ENCODE data around the gene UBP1.
"Not testable (repeated sequence)": the region's sequence is repeated elsewhere in the genome, so short reads cannot be mapped to it uniquely, and the experiment has no call there.

UBP1 gene, protein sequence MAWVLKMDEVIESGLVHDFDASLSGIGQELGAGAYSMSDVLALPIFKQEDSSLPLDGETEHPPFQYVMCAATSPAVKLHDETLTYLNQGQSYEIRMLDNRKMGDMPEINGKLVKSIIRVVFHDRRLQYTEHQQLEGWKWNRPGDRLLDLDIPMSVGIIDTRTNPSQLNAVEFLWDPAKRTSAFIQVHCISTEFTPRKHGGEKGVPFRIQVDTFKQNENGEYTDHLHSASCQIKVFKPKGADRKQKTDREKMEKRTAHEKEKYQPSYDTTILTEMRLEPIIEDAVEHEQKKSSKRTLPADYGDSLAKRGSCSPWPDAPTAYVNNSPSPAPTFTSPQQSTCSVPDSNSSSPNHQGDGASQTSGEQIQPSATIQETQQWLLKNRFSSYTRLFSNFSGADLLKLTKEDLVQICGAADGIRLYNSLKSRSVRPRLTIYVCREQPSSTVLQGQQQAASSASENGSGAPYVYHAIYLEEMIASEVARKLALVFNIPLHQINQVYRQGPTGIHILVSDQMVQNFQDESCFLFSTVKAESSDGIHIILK

DNA sequence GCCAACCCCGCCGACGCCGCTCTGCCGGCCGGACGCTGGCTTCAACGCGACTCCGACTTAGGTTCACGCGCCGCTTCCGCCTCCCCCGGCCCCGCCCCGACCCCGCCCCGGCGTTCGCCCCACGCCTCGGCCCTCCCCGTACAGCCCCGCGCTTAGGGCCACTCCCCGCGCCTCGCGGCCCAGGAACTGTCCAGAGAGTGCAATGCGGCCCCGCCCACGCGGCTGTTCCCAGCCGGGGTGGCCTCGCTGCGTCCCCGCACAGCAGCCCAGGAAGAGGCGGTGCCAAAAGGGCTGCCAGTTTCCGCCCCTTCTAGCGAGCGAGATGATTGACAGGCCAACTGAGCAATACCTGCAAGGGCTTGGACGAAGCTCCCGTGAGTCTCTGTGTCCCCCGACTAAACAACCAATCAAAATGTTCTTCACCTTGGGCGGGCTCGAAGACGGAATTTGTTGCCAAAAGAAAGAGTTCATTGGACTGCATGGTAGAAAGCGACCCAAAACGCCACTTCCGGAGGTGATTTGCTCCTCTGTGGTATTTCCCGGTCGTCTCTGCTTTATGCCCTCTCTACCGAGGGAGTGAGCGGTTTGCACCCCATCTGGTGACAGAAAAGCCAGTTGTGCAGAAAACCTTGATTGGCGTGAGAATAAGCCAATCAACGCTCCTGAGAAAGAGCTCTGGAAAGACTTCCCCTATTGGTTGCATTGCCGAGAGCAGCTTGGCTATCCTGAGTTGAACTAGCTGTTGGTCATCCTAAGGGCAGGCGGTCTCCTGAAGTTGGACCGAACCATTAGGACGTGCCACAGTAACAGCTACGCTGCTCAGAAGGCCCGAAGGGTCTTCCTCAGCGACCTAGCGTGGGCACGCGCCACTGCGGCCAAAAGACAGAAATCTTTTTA is at the start of gene UBP1:
Gene UBP1 (minus strand): TSS at position 78 of the 897 bp plus-strand sequence. CDS start 557 bp downstream, outside the sequence.
- DNase-seq = peak; percentile 100

DNA sequence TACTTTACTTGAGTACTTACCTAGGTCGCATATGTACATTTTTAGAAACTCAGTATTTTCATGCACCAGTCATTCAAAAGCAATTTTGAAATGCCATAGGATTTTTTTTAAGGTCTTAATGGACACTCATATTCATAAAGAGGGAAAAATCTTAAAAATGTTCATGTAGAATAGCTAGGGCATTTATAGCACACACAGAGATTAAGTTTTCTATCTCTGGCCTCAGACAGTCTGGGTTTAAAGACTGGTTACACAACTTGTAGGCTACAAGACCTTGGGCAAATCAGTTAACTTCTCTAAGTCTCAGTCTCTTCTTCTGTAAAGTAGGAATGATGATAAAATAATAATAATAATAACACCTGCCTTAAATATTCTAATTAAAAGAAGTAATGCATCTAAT is 48.5 kb upstream of the UBP1 start:
- no peak for DNase-seq

DNA sequence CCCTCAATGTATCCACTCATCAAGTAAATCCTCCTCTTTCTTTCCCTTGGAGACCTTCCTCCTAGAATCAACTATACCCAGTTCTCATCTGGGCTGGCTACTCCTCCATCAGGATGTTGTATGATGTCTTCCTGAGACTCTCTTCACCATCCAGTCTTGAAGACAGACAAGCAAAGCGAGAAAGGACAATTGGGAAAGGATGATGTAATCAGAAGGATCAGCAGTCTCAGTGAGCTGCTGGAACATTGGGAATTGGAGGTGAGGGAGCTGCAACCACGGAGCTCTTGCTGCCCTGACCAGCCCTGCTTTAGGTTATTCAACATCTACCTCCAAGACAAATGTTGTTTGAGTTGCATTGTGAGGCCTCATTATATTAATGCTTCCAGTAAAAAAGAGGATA is 48.0 kb upstream of the UBP1 start:
- no peak for DNase-seq

DNA sequence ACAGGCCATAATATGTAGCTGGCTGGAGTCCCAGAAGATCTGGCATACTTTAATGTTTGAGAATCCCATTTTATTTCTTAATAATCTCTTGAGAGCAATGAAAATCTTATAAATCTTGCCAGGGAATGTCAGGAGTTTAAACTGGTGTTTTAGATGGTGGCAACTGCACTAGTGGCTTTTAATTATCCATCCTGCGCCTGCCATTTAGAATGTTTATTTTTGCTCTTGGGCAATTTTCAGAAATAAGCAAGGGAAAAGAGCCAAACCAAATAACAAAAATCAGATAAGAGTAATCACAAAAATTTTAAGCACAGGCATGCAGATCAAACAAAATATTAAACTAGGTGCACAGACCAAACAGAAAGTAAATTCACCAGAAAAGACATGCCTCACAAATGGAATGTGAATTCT is 41.9 kb upstream of the UBP1 start:
- no peak for DNase-seq

DNA sequence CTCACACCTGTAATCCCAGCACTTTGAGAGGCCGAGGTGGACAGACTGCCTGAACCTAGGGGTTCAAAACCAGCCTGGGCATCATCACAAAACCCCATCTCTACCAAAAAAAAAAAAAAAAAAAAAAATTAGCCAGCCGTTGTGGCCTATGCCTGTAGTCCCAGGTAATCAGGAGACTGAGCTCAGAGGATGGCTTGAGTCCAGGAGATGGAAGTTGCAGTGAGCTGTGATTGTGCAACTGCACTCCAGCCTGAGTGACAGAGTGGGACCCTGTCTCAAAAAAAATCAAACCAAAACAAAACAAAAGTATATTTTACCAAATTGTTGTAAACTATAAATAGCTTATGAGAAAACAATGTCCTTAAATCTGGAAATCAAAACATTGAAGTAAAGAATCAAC is 34.7 kb upstream of the UBP1 start:
- DNase-seq = no peak

DNA sequence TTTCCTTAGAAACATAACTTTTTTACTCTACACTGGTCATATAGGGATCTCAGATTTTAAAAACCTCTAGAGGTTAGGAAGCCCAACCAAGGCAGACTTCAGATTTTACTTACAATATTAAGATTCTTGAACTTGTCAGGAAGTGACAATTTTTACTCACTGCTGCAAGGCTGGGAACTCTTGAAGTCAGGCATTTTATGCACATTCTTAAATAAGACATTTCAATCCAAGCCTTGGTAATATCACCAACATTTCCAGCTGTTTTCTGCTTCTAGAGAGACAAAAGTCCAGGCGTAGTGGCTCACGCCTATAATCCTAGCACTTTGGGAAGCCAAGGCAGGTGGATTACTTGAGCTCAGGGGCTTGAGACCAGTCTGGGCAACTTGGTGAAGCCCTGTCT is 33.6 kb upstream of the UBP1 start:
- DNase-seq = no peak

DNA sequence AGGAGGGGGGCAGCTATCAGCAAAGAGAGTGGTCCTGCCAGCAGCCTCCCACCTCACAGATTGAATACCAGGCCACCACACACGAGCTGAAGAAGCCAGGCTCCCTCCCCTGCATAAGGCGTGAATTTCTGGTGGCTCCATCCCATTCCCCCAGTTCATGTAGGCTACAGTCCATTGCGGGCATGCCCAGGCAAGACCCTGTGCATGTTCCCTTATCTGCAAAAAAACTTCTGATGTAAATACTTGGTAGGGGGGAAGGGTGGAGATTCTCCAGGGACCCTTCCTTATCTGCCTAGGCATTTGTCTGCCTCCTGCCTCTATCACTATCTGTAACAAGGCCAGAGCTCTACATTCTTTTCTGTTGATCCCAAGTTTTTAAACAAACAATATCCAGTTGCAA is 27.6 kb upstream of the UBP1 start:
- DNase-seq = no peak

DNA sequence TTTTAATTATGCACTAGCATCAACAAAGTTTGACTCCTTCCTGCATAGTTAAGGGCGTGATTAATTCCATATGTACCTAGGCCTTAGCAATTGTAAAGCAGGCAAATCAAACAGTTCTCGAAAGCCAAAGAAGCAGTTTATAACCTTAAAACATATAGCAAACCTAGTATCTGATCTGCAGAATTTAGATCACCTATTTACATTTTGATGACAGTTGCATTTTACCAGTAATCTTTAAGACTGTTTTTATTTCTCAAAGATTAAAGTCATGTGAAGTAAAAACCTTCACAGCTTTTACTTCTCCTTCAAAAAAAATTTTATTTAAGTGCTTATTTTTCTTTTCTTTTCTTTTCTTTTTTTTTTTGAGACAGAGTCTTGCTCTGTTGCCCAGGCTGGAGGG is 20.9 kb upstream of the UBP1 start:
- no peak for DNase-seq

DNA sequence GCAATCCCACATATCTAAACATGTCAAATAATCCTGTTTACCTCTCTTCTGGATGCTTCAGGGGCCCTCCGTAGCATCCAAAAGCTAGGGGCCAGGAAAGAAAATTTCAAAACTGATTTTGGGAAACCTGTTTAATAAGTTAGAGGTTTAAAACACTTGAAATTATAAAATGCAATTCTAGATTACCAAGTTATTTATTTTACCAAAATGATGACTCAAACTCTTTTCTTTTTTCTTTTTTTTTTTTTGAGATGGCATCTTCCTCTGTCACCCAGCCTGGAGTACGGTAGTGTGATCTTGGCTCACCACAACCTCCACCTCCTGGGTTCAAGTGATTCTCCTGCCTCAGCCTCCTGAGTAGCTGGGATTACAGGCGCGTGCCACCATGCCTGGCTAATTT is 19.4 kb upstream of the UBP1 start:
- not testable (repeated sequence) for DNase-seq

DNA sequence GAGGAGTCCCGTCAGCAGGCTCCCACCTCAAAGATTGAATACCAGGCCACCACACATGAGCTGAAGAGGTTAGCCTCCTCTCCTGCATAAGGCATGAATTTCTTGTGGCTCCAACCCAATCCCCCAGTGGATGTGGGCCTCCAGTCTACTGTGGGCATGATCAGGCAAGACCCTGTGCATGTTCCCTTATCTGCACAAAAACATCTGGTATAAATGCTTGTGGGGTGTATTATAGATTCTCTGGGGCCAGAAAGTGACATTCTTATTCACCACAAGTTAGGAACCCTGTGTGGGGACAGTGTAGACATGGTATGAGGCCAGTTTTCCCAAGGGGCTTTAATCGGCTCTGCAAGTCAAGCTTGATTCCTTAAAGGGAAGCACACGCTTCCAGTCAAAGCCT is 18.2 kb upstream of the UBP1 start:
- no peak for DNase-seq

DNA sequence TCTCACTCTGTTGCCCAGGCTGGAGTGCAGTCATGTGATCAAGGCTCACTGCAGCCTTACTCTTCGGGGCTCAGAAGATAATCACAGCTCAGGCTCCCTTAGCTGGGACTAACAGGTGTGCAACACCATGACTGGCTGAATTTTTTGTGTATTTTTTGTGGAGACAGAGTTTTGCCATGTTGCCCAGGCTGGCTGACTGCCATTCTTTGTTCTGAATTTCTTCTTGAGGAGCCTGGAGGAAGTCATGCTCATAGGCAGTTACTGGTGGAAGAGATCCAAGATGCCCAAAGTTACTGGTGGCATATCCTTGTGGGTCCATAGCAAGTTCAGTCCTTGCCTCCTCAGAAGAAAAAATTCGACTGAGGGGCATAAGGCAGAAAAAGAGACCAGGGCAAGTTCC is 16.6 kb upstream of the UBP1 start:
- DNase-seq = no peak

DNA sequence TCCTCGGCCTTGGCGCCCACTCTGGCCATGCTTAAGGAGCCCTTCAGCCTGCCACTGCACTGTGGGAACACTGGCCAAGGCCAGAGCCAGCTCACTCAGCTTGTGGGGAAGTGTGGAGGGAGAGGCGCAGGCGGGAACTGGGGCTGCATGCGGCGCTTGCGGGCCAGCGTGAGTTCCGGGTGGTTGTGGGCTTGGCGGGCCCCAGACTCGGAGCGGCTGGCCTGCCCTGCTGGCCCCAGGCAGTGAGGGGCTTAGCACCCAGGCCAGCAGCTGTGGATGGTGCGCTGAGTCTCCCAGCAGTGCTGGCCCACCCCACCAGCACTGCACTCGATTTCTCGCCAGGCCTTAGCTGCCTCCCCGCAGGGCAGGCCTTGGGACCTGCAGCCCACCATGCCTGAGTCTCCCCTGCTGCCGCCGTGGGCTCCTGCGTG is 13.1 kb upstream of the UBP1 start:
- no peak for DNase-seq

DNA sequence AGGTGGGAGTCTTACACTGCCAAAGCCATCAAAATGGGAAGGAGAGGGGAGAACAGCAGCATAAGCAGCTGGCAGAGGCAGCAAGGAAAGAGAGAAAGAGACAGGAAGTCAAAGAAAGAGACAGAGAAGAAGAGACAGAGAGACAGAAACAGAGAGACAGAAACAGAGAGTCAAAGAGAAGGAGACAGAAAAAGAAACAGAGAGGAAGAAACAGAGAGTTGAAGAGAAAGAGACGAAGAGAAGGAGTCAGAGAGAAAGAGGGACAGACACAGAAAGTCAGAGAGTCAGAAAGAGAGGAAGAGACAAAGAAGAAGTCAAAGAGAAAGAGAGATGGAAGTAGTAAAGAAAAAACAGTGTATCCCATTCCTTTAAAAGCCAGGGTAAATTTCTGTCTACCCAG is 11.8 kb upstream of the UBP1 start:
- not testable (repeated sequence) for DNase-seq

DNA sequence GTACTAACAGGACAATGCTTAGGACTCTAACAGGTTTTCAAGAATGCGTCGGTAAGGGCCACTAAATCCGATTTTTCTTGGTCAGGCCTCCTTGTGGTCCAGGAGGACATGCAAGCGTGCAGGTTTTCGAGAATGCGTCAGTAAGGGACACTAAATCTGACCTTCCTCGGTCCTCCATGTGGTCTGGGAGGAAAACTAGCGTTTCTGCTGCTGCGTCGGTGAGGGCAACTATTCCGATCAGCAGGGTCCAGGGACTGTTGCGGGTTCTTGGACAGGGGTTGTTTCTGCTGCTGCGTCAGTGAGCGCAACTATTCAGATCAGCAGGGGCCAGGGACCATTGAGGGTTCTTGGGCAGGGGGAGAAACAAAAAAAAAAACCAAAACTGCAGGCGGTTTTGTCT is 7.8 kb upstream of the UBP1 start:
- no peak for DNase-seq

DNA sequence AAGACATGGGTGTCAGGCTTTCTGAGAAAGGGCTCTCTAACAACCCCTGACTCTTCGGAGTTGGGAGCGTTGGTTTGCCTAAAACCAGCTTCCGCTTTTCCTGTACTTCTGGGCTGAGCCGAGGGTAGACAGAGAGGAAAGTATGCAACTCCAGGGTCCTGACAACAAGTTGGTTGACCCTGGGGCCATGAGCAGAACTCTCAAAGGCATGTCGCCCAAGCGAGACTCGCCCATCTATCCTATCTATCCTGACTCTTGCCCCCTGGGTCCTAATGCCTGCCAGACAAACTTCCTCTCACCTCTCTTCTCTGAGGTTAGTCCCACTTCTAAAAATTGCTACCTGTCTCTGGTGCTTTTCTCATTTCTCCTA is 7.0 kb upstream of the UBP1 start:
- DNase-seq = not testable (repeated sequence)

DNA sequence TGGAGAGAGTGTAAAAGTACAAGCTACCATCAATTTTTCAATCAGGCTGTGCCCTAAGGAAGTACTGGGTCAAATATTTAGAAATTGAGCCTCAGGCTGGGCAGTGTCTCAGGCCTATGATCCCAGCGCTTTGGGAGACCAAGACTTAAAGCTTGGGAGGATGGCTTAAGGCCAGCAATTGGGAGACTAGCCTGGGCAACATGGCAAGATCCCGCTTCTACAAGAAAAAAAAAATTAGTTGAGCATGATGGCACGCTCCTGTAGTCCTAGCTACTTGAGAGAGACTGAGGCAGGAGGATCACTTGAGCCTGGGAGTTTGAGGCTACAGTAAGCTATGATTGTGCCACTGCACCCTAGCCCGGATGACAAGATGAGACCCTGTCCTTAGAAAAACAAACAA is 2.0 kb upstream of the UBP1 start:
- no peak for DNase-seq

DNA sequence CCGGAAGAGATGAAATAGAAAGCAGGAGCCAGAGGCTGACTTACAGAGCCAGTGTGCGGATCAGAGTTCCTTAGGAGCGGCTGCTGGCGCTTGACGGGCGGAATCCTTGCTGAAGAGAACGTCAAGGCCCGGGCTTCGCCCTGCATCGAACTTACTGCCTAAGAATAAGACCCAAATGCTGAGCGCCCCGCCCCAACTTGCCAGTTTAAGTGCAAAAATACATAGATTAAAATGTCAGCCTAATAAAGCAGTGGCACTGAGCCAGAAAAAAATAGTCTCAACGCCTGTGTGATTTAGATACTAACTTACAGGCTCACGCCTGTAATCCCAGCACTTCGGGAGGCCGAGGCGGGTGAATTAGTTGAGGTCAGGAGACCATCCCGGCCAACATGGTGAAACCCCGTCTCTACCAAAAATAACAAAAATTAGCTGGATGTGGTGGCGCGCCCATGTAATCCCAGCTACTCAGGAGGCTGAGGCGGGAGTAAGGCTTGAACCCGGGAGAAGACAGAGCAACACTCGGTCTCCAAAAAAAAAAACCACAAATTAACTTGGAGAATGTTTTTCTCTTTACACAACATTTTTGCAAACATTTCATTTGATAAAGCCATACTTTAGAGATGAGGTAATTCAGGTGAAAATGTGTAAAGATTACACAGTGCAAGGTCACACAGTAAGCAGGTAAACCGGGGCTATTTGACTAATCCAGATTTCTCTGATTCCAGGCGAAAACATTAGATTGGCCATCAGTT is 1.2 kb upstream of the UBP1 start:
- DNase-seq = no peak

DNA sequence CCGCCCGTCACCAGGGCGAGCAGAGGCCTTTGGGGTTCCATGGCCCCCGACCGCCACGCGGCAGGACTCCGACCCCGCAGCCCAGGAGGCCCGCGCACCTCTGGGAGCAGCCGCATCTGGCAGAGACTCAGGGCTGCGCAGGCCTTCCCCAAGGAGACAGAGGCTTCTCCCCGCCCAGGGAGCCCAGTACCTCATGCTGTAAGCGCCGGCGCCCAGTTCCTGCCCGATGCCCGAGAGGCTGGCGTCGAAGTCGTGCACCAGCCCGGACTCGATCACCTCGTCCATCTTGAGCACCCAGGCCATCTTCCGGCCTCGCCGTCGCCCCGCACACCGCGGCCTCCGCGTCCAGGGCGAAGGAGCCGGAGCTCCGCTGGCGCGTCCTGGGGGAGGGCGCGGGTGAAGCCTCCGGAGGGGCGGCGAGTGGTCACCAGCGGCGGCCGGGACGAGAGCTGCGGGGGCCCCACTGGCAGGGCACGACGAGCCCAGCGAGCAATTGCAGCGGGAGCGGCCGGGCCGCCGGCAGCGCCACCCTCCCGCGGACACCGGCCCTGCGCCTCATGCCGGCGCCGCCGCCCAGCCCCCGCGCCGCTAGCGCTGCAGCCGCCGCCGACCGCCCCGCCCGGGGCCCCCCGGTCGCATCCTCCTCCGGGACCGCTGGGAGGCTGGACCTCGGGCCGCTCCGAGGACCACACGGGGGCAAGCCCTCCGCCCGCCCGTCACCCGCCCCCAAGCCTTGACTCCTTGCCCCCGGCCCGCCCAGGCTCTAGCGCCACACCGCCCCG is 468 bp downstream of the UBP1 start:
- peak; percentile 22 for DNase-seq

DNA sequence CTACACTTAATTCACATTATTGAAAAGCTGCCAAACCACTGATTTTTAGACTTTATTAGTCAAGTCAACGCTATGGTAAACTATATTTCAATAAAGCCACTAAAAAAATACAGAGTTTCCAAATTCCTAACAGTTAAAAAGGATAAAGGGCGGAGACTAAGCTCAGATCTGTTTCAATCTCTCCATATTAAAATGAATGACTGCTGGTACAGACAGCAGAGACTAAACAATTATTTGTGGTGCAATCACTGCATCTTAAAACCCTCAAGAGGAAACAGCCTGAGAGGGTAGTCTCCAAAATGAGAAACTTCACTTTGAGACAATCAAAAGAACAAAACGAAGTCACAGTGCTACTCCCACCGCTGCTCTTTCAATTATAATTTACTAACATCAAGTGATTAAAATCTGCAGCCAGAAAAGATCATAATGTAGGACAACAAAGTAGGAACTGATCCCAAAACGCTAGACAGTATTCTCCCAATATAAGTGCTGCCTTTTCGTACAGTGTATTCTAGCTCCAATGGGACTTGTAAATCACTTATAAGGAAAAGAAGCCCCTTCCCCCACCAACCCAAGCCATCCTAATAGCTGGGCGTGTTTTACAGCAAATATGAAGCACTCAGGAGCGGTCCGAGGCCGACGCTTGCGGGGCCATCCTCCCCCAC is 1.2 kb downstream of the UBP1 start:
- no peak for DNase-seq

DNA sequence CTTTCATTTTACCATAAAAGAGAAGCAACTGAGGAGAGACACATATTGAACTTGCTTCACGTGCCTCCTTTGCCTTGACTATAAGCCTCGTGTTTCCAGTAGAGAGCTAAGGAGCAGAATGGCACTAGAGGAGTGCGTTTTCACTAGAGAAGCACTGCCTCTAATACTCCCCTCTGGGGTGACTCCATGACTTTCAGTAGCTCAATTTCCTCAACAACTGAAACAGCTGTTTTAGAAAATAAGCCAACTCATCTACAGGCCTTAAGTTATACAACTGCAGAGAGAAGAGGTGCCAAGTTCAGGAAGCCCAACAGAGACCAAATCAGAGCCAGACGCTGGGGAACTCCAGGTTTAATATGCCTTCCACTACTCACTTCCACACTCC is 1.9 kb downstream of the UBP1 start:
- no peak for DNase-seq

DNA sequence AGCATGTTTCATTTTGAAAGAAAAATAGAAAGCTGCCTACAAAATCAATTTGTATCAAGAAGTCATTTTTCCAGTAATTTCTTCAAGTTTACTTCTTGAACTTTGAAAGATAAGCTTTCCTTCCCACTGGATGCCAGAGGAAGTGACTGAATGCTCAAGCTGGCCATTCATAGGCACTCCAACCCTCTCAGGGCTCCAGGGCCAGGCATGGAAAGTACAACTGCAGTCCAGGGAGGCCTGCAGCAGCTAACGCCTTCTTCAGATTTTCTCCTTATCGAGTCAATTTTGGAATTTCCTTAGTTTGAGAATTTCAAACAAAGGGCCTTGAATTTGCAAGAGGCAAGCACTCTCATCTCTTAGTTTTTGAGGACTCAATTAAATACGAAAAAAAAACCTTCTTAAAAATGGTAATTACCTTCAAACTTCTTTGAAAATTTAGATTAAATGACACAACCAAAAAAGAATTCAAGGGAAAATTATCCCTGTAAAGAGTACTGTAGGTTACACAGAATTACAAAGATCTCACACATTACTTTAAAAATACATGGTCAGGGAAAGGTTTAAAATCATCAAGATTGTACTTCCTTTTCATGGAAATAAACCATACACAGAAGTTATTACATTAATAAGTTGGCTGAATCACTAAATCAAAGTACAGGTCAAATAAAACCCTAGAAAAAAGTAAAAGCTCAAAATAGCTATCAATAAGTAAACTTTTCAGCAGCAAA is 2.5 kb downstream of the UBP1 start:
- peak; percentile 68 for DNase-seq

All from NCI-H226 (cell line).